Karpas-422 (cell line): ENCODE data around the gene PCLAF. TPM values are rescaled to one million over a fixed set of nuclear protein-coding genes. Genes with fewer than 3 reads are reported as not detected.

Experiments used
- DNase-seq: peaks from one replicate; pipeline ENCODE4 v3.0.0-alpha.2; 2015
- H2AFZ ChIP-seq: fragments of 200-600 bp; sonication (generic); 2 replicates; pipeline ENCODE4 v1.6.1; 2014; ENCODE audit warnings: antibody characterized with exemption, low read length, mixed read lengths
- H3K27ac ChIP-seq: fragments of 200-600 bp; sonication (generic); 2 replicates; pipeline ENCODE4 v1.5.1; 2014; ENCODE audit warnings: mild to moderate bottlenecking, low read length, moderate library complexity
- H3K27me3 ChIP-seq: fragments of 200-600 bp; sonication (generic); 2 replicates; pipeline ENCODE4 v1.6.1; 2014; ENCODE audit warnings: low read length, mixed read lengths
- H3K36me3 ChIP-seq: fragments of 200-600 bp; sonication (generic); 2 replicates; pipeline ENCODE4 v1.6.1; 2014; ENCODE audit warnings: low read length, mixed read lengths; ENCODE audit not compliant: insufficient read depth
- H3K4me1 ChIP-seq: fragments of 200-600 bp; sonication (generic); 2 replicates; pipeline ENCODE4 v1.6.1; 2014; ENCODE audit warnings: mild to moderate bottlenecking, low read length, mixed read lengths
- H3K4me2 ChIP-seq: fragments of 200-600 bp; sonication (generic); 2 replicates; pipeline ENCODE4 v1.6.1; 2014; ENCODE audit warnings: low read length, low read depth, mild to moderate bottlenecking; ENCODE audit not compliant: poor library complexity, severe bottlenecking
- H3K4me3 ChIP-seq: fragments of 200-600 bp; sonication (generic); 2 replicates; pipeline ENCODE4 v1.5.1; 2014; ENCODE audit warnings: mild to moderate bottlenecking, antibody characterized with exemption, low read length, mixed read lengths
- H3K79me2 ChIP-seq: fragments of 200-600 bp; sonication (generic); 2 replicates; pipeline ENCODE4 v1.6.1; 2014; ENCODE audit warnings: mild to moderate bottlenecking, low read length, mixed read lengths
- H3K9ac ChIP-seq: fragments of 200-600 bp; sonication (generic); 2 replicates; pipeline ENCODE4 v1.6.0; 2014; ENCODE audit warnings: low read length
- H3K9me2 ChIP-seq: fragments of 200-600 bp; sonication (generic), shearing (Covaris generic); replicated peaks from 2 replicates; pipeline ENCODE4 v1.6.0; 2014; ENCODE audit warnings: mild to moderate bottlenecking, low read length, moderate library complexity; ENCODE audit not compliant: insufficient read depth
- H3K9me3 ChIP-seq: fragments of 300-700, 200-600 bp; sonication (generic); 2 replicates; pipeline ENCODE4 v1.6.1; 2014; ENCODE audit warnings: low read length, mixed read lengths
- H4K20me1 ChIP-seq: fragments of 200-600 bp; sonication (generic); 2 replicates; pipeline ENCODE4 v1.6.1; 2014; ENCODE audit warnings: mild to moderate bottlenecking, antibody characterized with exemption, low read length, low read depth; ENCODE audit not compliant: insufficient read depth
- total RNA-seq: library from RNA; depleted of rRNA; stranded (reverse); fragments of >200 nt; shearing (Covaris generic); gene quantifications from 2 replicates; pipeline ENCODE4 v1.2.3, GENCODE V29; 2014; ENCODE audit warnings: low replicate concordance

Gene PCLAF
- total RNA-seq, 1 experiment from 2014 or later = 223 TPM

DNA sequence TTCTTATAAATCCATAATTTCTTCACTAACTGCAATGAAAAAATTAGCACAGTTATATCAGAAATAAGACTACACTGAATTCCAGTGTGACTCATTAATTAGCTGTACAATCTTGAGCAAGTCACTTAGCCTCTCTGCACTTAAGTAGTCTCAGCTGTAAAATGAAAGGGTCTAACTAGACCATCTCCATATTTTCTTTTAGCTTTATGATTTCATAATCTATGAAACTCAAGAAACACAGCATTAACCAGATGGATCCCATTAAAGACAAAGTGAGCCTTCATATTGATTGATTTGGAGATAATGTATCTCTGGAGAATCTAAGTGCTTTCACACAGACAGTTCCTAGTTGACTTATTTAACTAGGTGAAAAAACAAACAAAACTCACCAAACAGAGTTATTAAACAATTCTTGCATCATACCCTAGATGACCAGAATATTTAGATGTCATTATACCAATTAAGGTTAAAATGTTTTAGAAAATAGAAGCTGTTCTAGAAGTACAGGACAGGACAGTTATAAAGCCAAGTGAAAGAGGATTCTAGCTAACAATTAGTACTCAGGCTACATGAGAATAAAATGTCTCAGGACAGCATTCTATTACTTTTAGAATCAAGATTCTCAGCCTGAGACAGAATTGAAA is 36.5 kb downstream of the PCLAF start:
- Histone ChIP-seq H3K27me3 (no peaks in the 10 kb centered on the region), H3K4me2 (no peak overlapping the region), H3K9me3 (no peaks in the 10 kb centered on the region), H3K9me2 (no peaks in the 10 kb centered on the region), H3K27ac (0 out of 2 replicates have a peak overlapping the region, but pooled peaks have one; percentile 2), H2AFZ (no peak overlapping the region), H3K4me1 (peaks cover 5% of the 10 kb centered on the region; the same call in 1 of the 2 replicates), H3K79me2 (peaks cover 87% of the 10 kb centered on the region), H4K20me1 (no peaks in the 10 kb centered on the region), H3K4me3 (no peak overlapping the region), H3K36me3 (peaks cover 29% of the 10 kb centered on the region), H3K9ac (no peak overlapping the region)
- DNase-seq = no peak

- H3K4me3 ChIP-seq = no peak overlapping the region
Measured at GRCh38 chr15:64343841-64344240, 37.4 kb downstream of the PCLAF start.

DNA sequence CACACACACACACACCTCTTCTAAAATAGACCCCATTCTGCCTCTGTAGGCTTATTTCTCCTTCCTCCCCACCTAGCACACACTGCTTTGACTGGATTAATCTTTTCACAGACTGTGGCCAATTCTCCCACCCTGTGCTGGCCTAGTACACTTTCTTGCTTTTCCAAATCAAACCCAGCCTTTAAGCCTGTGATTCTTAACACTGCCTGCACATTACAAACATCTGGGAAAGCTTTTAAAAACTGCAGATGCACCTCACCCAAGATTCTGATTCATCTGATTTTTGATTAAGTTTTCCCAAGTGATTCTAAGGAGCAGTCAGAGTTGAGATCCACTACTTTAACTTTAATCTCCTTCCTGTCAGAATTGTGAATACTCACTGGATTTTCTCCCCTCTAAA is 38.0 kb downstream of the PCLAF start:
- peaks cover 23% of the 10 kb centered on the region; the same call in 1 of the 2 replicates for H3K36me3 ChIP-seq
- peaks cover 84% of the 10 kb centered on the region for H3K79me2 ChIP-seq
- peaks cover 5% of the 10 kb centered on the region; the same call in 1 of the 2 replicates for H3K4me1 ChIP-seq
- no peak overlapping the region for H3K4me2 ChIP-seq
- H3K27me3 ChIP-seq = no peaks in the 10 kb centered on the region
- no peak overlapping the region for H2AFZ ChIP-seq
- no peaks in the 10 kb centered on the region for H4K20me1 ChIP-seq
- no peaks in the 10 kb centered on the region for H3K9me2 ChIP-seq
- H3K9ac ChIP-seq = no peak overlapping the region
- no peak for DNase-seq
- no peak overlapping the region for H3K27ac ChIP-seq
- H3K4me3 ChIP-seq = no peak overlapping the region
- no peaks in the 10 kb centered on the region for H3K9me3 ChIP-seq

More at GRCh38 chr15:64343841-64344240, 37.4 kb downstream of the PCLAF start:
- Histone ChIP-seq H4K20me1 (no peaks in the 10 kb centered on the region), H3K9me2 (no peaks in the 10 kb centered on the region), H2AFZ (no peak overlapping the region), H3K79me2 (peaks cover 85% of the 10 kb centered on the region), H3K27me3 (no peaks in the 10 kb centered on the region), H3K27ac (no peak overlapping the region), H3K9me3 (no peaks in the 10 kb centered on the region), H3K4me2 (no peak overlapping the region), H3K4me1 (peaks cover 5% of the 10 kb centered on the region; the same call in 1 of the 2 replicates), H3K36me3 (peaks cover 27% of the 10 kb centered on the region), H3K9ac (no peak overlapping the region)
- no peak for DNase-seq

DNA sequence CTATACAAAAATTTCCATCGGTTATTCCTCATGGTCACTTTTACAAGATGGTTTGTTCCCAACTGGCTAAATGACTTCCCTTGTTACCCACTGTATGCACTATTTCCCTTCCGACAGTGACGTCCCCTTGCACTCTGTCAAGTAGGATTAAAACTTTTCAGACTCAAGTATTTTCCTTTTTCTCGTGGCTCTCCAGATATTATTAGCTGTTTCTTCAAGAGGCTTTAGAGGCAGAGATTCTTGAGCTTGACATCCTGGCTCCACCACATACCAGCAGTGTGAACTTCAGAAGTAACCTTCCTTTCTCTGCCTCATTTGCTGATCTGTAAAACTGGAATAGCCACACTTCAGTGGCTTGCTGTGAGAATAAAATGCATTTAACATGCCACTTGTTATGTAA is 39.3 kb downstream of the PCLAF start:
- Histone ChIP-seq H3K27ac (no peak overlapping the region), H3K27me3 (no peaks in the 10 kb centered on the region), H3K36me3 (peaks cover 18% of the 10 kb centered on the region; the same call in 1 of the 2 replicates), H3K4me1 (peaks cover 5% of the 10 kb centered on the region; the same call in 1 of the 2 replicates), H3K4me2 (no peak overlapping the region), H2AFZ (no peak overlapping the region), H3K9me3 (no peaks in the 10 kb centered on the region), H3K9me2 (no peaks in the 10 kb centered on the region), H4K20me1 (no peaks in the 10 kb centered on the region), H3K9ac (no peak overlapping the region), H3K79me2 (peaks cover 83% of the 10 kb centered on the region), H3K4me3 (no peak overlapping the region)
- no peak for DNase-seq

- no peak overlapping the region for H3K4me3 ChIP-seq
- H3K4me1 ChIP-seq = peaks cover 5% of the 10 kb centered on the region; the same call in 1 of the 2 replicates
- peaks cover 85% of the 10 kb centered on the region for H3K79me2 ChIP-seq
- H2AFZ ChIP-seq = no peak overlapping the region
- no peaks in the 10 kb centered on the region for H3K27me3 ChIP-seq
- no peak overlapping the region for H3K9ac ChIP-seq
- H3K4me2 ChIP-seq = no peak overlapping the region
- no peak overlapping the region for H3K27ac ChIP-seq
- H3K9me2 ChIP-seq = no peaks in the 10 kb centered on the region
- DNase-seq = no peak
- H3K36me3 ChIP-seq = peaks cover 18% of the 10 kb centered on the region; the same call in 1 of the 2 replicates
- H4K20me1 ChIP-seq = no peaks in the 10 kb centered on the region
- H3K9me3 ChIP-seq = no peaks in the 10 kb centered on the region
Measured at GRCh38 chr15:64340355-64340754, 40.9 kb downstream of the PCLAF start.

DNA sequence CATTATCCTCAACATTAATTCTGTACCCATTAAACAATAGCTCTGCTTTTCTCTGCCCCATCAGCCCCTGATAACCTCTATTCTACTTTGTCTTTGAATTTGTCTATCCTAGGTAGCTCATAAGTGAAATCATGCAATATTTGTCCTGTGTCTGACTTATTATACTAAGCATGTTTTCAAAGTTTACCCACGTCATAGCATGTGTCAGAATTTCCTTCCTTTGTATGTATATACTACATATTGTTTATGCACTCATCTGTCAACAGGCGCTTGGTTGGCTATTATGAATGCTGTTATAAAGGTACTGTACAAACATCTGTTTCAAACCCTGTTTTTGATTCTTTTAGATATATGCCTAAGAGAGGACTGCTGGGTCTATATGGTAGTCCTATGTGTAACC is 43.5 kb downstream of the PCLAF start:
- Histone ChIP-seq H3K9ac (no peak overlapping the region), H3K4me3 (no peak overlapping the region), H3K9me2 (no peaks in the 10 kb centered on the region), H3K4me1 (no peaks in the 10 kb centered on the region), H3K27me3 (no peaks in the 10 kb centered on the region), H3K36me3 (peaks cover 26% of the 10 kb centered on the region), H3K9me3 (no peaks in the 10 kb centered on the region), H2AFZ (no peak overlapping the region), H3K79me2 (peaks cover 87% of the 10 kb centered on the region), H3K4me2 (no peak overlapping the region), H4K20me1 (no peaks in the 10 kb centered on the region), H3K27ac (no peak overlapping the region)
- no peak for DNase-seq

GRCh38 chr15:64333986-64334929 is 47.0 kb downstream of the PCLAF start:
- Histone ChIP-seq H3K27me3 (no peaks in the 10 kb centered on the region), H3K4me1 (no peaks in the 10 kb centered on the region), H3K4me2 (no peak overlapping the region), H2AFZ (no peak overlapping the region), H4K20me1 (no peaks in the 10 kb centered on the region), H3K9me2 (no peaks in the 10 kb centered on the region), H3K36me3 (peaks cover 8% of the 10 kb centered on the region; the same call in 1 of the 2 replicates), H3K79me2 (peaks cover 61% of the 10 kb centered on the region), H3K4me3 (no peak overlapping the region), H3K9me3 (no peaks in the 10 kb centered on the region), H3K9ac (no peak overlapping the region), H3K27ac (no peak overlapping the region)
- peak; percentile 50 for DNase-seq

DNA sequence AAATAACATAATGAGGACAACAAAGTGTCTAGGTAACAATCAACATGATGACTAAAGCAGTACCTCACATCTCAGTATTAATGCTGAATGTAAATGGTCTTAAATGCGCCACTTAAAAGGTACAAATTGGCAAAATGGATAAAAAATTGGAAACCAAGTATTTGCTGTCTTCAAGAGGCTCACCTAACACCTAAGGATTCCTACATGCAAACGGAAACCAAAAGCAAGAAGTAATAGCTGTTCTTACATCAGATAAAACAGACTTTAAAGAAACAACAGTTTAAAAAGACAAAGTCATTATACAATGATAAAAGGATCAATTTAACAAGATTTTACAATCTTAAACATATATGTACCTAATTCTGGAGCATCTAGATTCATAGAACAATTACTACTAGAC is 47.7 kb downstream of the PCLAF start:
- no peak overlapping the region for H3K9ac ChIP-seq
- H3K36me3 ChIP-seq = peaks cover 8% of the 10 kb centered on the region; the same call in 1 of the 2 replicates
- no peaks in the 10 kb centered on the region for H3K27me3 ChIP-seq
- no peak overlapping the region for H3K4me2 ChIP-seq
- H3K9me3 ChIP-seq = no peaks in the 10 kb centered on the region
- no peaks in the 10 kb centered on the region for H3K4me1 ChIP-seq
- no peak overlapping the region for H3K4me3 ChIP-seq
- H2AFZ ChIP-seq = no peak overlapping the region
- no peak for DNase-seq
- H3K79me2 ChIP-seq = peaks cover 55% of the 10 kb centered on the region
- no peaks in the 10 kb centered on the region for H4K20me1 ChIP-seq
- no peak overlapping the region for H3K27ac ChIP-seq
- H3K9me2 ChIP-seq = no peaks in the 10 kb centered on the region
